Measurements from ENCODE around the gene ANKRD28. TPM values are rescaled to one million over a fixed set of nuclear protein-coding genes. Genes with fewer than 3 reads are reported as not detected.

ANKRD28 gene
- total RNA-seq, 2 donors from 2014 or later: 40.7 to 46.2 TPM

DNA sequence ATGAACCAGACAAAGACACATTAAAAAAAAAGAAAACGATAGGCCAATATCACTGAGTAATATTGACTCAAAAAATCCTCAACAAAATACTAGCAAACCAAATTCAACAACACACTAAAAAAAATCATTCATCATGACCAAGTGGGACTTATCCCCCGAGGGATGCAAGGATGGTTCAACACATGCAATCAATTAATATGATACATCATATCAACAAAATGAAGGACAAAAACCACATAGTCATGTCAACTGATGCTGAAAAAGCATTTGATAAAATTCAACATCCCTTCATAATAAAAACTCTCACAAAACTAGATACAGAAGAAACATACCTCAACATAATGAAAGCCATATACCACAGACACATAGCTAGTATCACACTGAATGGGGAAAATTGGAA lies 41.8 kb upstream of the ANKRD28 start:
- Histone ChIP-seq H3K4me3 (no peak overlapping the region), H3K4me1 (no peaks in the 10 kb centered on the region), H3K36me3 (no peaks in the 10 kb centered on the region), H3K27ac (no peak overlapping the region), H3K9ac (ENCODE audit: low read depth in 2 of 2, low read length in 2 of 2) (no peak overlapping the region), H3K27me3 (no peaks in the 10 kb centered on the region), H3K9me3 (no peaks in the 10 kb centered on the region)
- no peak for TF ChIP-seq CTCF (IDR thresholded peaks at IDR 0.05)
- DNase-seq: no peak
- intact Hi-C loops (cut with DNase I): no loop called here

GRCh38 chr3:15831927-15832326 lies 34.1 kb upstream of the ANKRD28 start:
- Histone ChIP-seq H3K4me3 (no peak overlapping the region), H3K27me3 (no peaks in the 10 kb centered on the region), H3K27ac (no peak overlapping the region), H3K9ac (ENCODE audit: low read depth in 2 of 2, low read length in 2 of 2) (no peak overlapping the region), H3K9me3 (no peaks in the 10 kb centered on the region), H3K36me3 (no peaks in the 10 kb centered on the region), H3K4me1 (no peaks in the 10 kb centered on the region)
- no peak for DNase-seq
- TF ChIP-seq CTCF (IDR thresholded peaks at IDR 0.05): no peak
- intact Hi-C loops (cut with DNase I): no loop called here

- intact Hi-C loops (cut with DNase I): no loop called here
- no peak for DNase-seq
- H3K9ac ChIP-seq (ENCODE audit: low read depth in 2 of 2, low read length in 2 of 2): no peak overlapping the region
- H3K27ac ChIP-seq: no peak overlapping the region
- no peaks in the 10 kb centered on the region for H3K9me3 ChIP-seq
- no peaks in the 10 kb centered on the region for H3K27me3 ChIP-seq
- no peaks in the 10 kb centered on the region for H3K4me1 ChIP-seq
- no peak for TF ChIP-seq CTCF (IDR thresholded peaks at IDR 0.05)
- no peaks in the 10 kb centered on the region for H3K36me3 ChIP-seq
- H3K4me3 ChIP-seq: no peak overlapping the region
These were observed 27.2 kb upstream of the ANKRD28 start for GRCh38 chr3:15825016-15825415.

GRCh38 chr3:15823092-15823491 lies 25.3 kb upstream of the ANKRD28 start:
- DNase-seq: no peak
- no peak for TF ChIP-seq CTCF (IDR thresholded peaks at IDR 0.05)
- Histone ChIP-seq H3K27me3 (no peaks in the 10 kb centered on the region), H3K9ac (ENCODE audit: low read depth in 2 of 2, low read length in 2 of 2) (no peak overlapping the region), H3K27ac (no peak overlapping the region), H3K4me3 (no peak overlapping the region), H3K4me1 (no peaks in the 10 kb centered on the region), H3K36me3 (no peaks in the 10 kb centered on the region), H3K9me3 (no peaks in the 10 kb centered on the region)
- intact Hi-C loops (cut with DNase I): no loop called here

DNA sequence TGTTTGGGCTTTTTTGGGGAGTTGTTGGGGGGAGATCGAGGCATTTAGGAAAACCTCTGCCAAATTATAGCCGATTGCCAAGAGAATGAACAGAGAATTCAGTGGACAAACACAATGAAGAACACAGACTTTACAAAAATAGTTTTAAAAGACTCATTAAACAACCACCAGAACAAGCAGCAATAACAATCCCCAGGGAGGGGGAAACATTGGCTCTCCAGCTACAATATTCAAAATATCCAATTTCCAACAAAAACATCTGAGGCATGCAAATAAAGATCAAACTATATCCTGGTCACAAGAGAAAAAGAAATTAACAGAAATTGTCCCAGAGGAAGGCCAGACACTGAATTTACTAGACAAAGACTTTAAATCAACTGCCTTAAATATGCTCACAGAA lies 24.5 kb upstream of the ANKRD28 start:
- H3K4me3 ChIP-seq: no peak overlapping the region
- no peaks in the 10 kb centered on the region for H3K36me3 ChIP-seq
- H3K27me3 ChIP-seq: no peaks in the 10 kb centered on the region
- TF ChIP-seq CTCF (IDR thresholded peaks at IDR 0.05): no peak
- no peaks in the 10 kb centered on the region for H3K4me1 ChIP-seq
- H3K9me3 ChIP-seq: no peaks in the 10 kb centered on the region
- no peak overlapping the region for H3K9ac ChIP-seq (ENCODE audit: low read depth in 2 of 2, low read length in 2 of 2)
- no peak overlapping the region for H3K27ac ChIP-seq
- intact Hi-C loops (cut with DNase I): no loop called here
- DNase-seq: no peak

DNA sequence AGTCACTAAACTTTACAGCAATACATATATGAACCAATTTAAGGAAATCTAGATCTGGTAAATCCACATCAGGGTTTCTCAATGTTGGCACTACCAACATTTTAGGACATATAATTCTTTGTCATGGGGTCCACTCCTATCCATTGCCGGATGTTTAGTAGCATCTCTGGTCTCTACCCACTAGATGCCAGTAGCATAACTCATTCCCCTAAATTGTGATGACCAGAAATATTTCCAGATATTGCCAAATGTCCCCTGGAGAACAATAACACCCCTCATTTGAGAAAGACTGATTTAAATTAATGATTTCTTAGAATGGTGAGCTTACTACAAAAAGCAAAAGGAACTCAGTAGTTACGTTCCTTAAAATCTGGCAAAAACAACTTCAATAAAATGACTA lies 23.1 kb upstream of the ANKRD28 start:
- DNase-seq: no peak
- no peak for TF ChIP-seq CTCF (IDR thresholded peaks at IDR 0.05)
- Histone ChIP-seq H3K4me1 (no peaks in the 10 kb centered on the region), H3K27me3 (no peaks in the 10 kb centered on the region), H3K9me3 (no peaks in the 10 kb centered on the region), H3K27ac (no peak overlapping the region), H3K36me3 (no peaks in the 10 kb centered on the region), H3K9ac (ENCODE audit: low read depth in 2 of 2, low read length in 2 of 2) (no peak overlapping the region), H3K4me3 (no peak overlapping the region)
- intact Hi-C loops (cut with DNase I): no loop called here

Data from colonic mucosa (tissue), 4 donors.